K562 (cell line): Measurements from ENCODE around the gene ALDH5A1. TPM values are rescaled to one million over a fixed set of nuclear protein-coding genes. Genes with fewer than 3 reads are reported as not detected.

Source experiments
- ATAC-seq: fragments of 200-7000 bp; cut with Tn5 transposase; 3 replicates; pipeline ENCODE4 v1.9.1; 2020; ENCODE audit warnings: moderate library complexity
- BruUV-seq: library from RNA; stranded (reverse); fragments of 400-500 nt; replicated peaks from 2 replicates; lab custom pipeline; 2021; lab: Mats Ljungman, UMichigan
- CTCF ChIA-PET: fragments of 300-600 bp; formaldehyde crosslinking; extraction: SDS; loops from one replicate; lab custom pipeline; 2021; ENCODE audit warnings: low intra/inter-chr PET ratio; lab: Yijun Ruan, JAX
- POLR2A ChIA-PET: fragments of 300-600, 350-650 bp; sonication (Branson Sonifier 250); formaldehyde crosslinking; extraction: SDS; loops from one replicate; lab custom pipeline; 2021; ENCODE audit warnings: antibody characterized with exemption, inconsistent platforms; lab: Yijun Ruan, JAX
- DNase-seq, 4 experiments: peaks; one replicate each; pipeline versions ENCODE4 v3.0.0 to v3.0.0-alpha.2; 2011 to 2018; ENCODE audit warnings: low spot score in 3 of 4, mixed read lengths in 3 of 4; ENCODE audit errors: extremely low read depth in 1 of 4
- FAIRE-seq: peaks from 2 replicates; lab custom pipeline; 2011; peaks lifted over from hg19 to GRCh38; lab: Jason Lieb, UNC
- H2AFZ ChIP-seq: 2 replicates; pipeline ENCODE4 v1.6.0; 2011; ENCODE audit warnings: low read depth, low read length, control low read depth, inconsistent platforms
- H3K27ac ChIP-seq: fragments of 200-600 bp; 3 replicates; pipeline ENCODE4 v1.8.0; 2011; ENCODE audit warnings: low read depth, mild to moderate bottlenecking, control low read depth, inconsistent platforms, low read length, moderate library complexity, mixed read lengths; ENCODE audit errors: extremely low read depth
- H3K27me3 ChIP-seq, 2 experiments: fragments of 300-600 bp in 1 of 2; 2 replicates in 1 of 2; 3 replicates in 1 of 2; pipeline versions ENCODE4 v1.6.0 to v1.8.0; 2011; ENCODE audit warnings: inconsistent platforms in 2 of 2, low read length in 2 of 2, mild to moderate bottlenecking in 1 of 2, mixed read lengths in 1 of 2, moderate library complexity in 1 of 2; ENCODE audit not compliant: control insufficient read depth in 2 of 2, insufficient read depth in 2 of 2
- H3K36me3 ChIP-seq: fragments of 300-600 bp; 3 replicates; pipeline ENCODE4 v1.8.0; 2011; ENCODE audit warnings: mild to moderate bottlenecking, low read length, inconsistent platforms; ENCODE audit not compliant: control insufficient read depth, insufficient read depth
- H3K4me1 ChIP-seq, 2 experiments: fragments of 200-600 bp in 1 of 2; replicated peaks in 1 of 2; 2 replicates in 1 of 2; 3 replicates in 1 of 2; pipeline versions ENCODE4 v1.5.1 to v1.8.0; 2011; ENCODE audit warnings: inconsistent platforms in 2 of 2, low read length in 2 of 2, mild to moderate bottlenecking in 1 of 2, mixed read lengths in 1 of 2, moderate library complexity in 1 of 2; ENCODE audit not compliant: control insufficient read depth in 2 of 2, insufficient read depth in 2 of 2
- H3K4me2 ChIP-seq: 2 replicates; pipeline ENCODE4 v1.6.1; 2011; ENCODE audit warnings: low read length, control low read depth, inconsistent platforms, mixed read lengths; ENCODE audit not compliant: insufficient read depth
- H3K4me3 ChIP-seq: fragments of 200-600 bp; sonication (generic), shearing (Covaris generic); 2 replicates; pipeline ENCODE4 v1.5.1; 2016; ENCODE audit warnings: control low read depth, inconsistent platforms
- H3K79me2 ChIP-seq: fragments of 200-600 bp; 3 replicates; pipeline ENCODE4 v1.8.0; 2011; ENCODE audit warnings: low read length, inconsistent platforms; ENCODE audit not compliant: control insufficient read depth, insufficient read depth
- H3K9ac ChIP-seq, 2 experiments: 2 replicates each; pipeline versions ENCODE4 v1.6.0 to v1.6.1; 2011; ENCODE audit warnings: low read depth in 2 of 2, low read length in 2 of 2, control low read depth in 1 of 2, inconsistent platforms in 1 of 2, mild to moderate bottlenecking in 1 of 2, mixed read lengths in 1 of 2; ENCODE audit not compliant: insufficient read depth in 1 of 2
- H3K9me1 ChIP-seq: one replicate; pipeline ENCODE4 v1.6.0; 2011; ENCODE audit warnings: inconsistent platforms, mild to moderate bottlenecking, low read length, moderate library complexity; ENCODE audit not compliant: control insufficient read depth, insufficient read depth
- H3K9me3 ChIP-seq: replicated peaks from 2 replicates; pipeline ENCODE4 v1.5.1; 2011; ENCODE audit warnings: low read depth, low read length, inconsistent platforms; ENCODE audit not compliant: control insufficient read depth, insufficient read depth
- H4K20me1 ChIP-seq: replicated peaks from 2 replicates; pipeline ENCODE4 v1.6.1; 2011; ENCODE audit warnings: low read length, inconsistent platforms, mixed read lengths; ENCODE audit not compliant: control insufficient read depth, insufficient read depth
- CBX1 ChIP-seq: sonication (generic); IDR thresholded peaks from 2 replicates; pipeline ENCODE4 v1.6.1; 2016; ENCODE audit warnings: antibody characterized with exemption, low read depth, mild to moderate bottlenecking
- DPF2 ChIP-seq: fragments of 450-650 bp; IDR thresholded peaks from 2 replicates; pipeline ENCODE4 v1.6.1; 2016
- FOXM1 ChIP-seq, 2 experiments: fragments of 450-650 bp in 1 of 2; sonication (generic) in 1 of 2; formaldehyde crosslinking in 1 of 2; IDR thresholded peaks; 2 replicates each; pipeline versions ENCODE4 v1.6.1 to v1.9.0; 2017 to 2022; ENCODE audit warnings: low read depth in 2 of 2, mild to moderate bottlenecking in 2 of 2, missing genetic modification reagents in 1 of 2, moderate library complexity in 1 of 2
- HBP1 ChIP-seq: fragments of 450-650 bp; formaldehyde crosslinking; IDR thresholded peaks from 2 replicates; pipeline ENCODE4 v1.4.0; 2022; ENCODE audit warnings: missing genetic modification characterization
- HDGF ChIP-seq: fragments of 450-650 bp; IDR thresholded peaks from 2 replicates; pipeline ENCODE4 v1.6.1; 2016
- IRF9 ChIP-seq: fragments of 450-650 bp; IDR thresholded peaks from 2 replicates; pipeline ENCODE4 v1.6.1; 2016; ENCODE audit warnings: missing biosample characterization, missing genetic modification characterization
- MECOM ChIP-seq: fragments of 250-450 bp; sonication (Bioruptor Pico); IDR thresholded peaks from 2 replicates; pipeline ENCODE4 v1.8.0; 2022; ENCODE audit warnings: inconsistent platforms
- NR1H2 ChIP-seq: sonication (generic); formaldehyde crosslinking; IDR thresholded peaks from 2 replicates; pipeline ENCODE4 v1.4.0; 2020; ENCODE audit warnings: mild to moderate bottlenecking, missing genetic modification reagents
- PKNOX1 ChIP-seq: fragments of 450-650 bp; IDR thresholded peaks from 2 replicates; pipeline ENCODE4 v1.6.1; 2016
- SAFB2 ChIP-seq: fragments of 200-400 bp; formaldehyde crosslinking; IDR thresholded peaks from 2 replicates; pipeline ENCODE4 v1.6.1; 2018; ENCODE audit warnings: borderline replicate concordance, low read length, low read depth, moderate library complexity; ENCODE audit not compliant: severe bottlenecking
- TBL1XR1 ChIP-seq, 2 experiments: IDR thresholded peaks; 2 replicates each; pipeline ENCODE4 v1.6.1; 2012; ENCODE audit warnings: improper control_type of control experiment in 2 of 2, low read length in 2 of 2, mild to moderate bottlenecking in 1 of 2
- TRIM24 ChIP-seq, 2 experiments: fragments of 450-650 bp; IDR thresholded peaks; 2 replicates each; pipeline ENCODE4 v1.6.1; 2016
- ZNF140 ChIP-seq: fragments of 250-450 bp; sonication (Bioruptor Pico); IDR thresholded peaks from 2 replicates; pipeline ENCODE4 v1.8.0; 2021; ENCODE audit warnings: moderate library complexity, mild to moderate bottlenecking, inconsistent platforms
- ZNF395 ChIP-seq: fragments of 200-800 bp; sonication (Bioruptor generic); IDR thresholded peaks from 2 replicates; pipeline ENCODE4 v1.6.1; 2017; ENCODE audit warnings: missing genetic modification characterization, missing compliant biosample characterization
- ZNF408 ChIP-seq: fragments of 250-450 bp; sonication (Bioruptor Pico); IDR thresholded peaks from 2 replicates; pipeline ENCODE4 v1.4.0; 2020; ENCODE audit warnings: low read depth, mild to moderate bottlenecking, moderate library complexity
- whole genome bisulfite sequencing: fragments of 100-300 bp; shearing (Covaris generic); methylation state at CpG from one replicate; pipeline ENCODE4 v1.1.6; 2016; ENCODE audit warnings: low coverage, mixed read lengths; ENCODE audit not compliant: insufficient coverage; ENCODE audit errors: missing lambda C conversion rate; 5-methylcytosine and 5-hydroxymethylcytosine counted together
- in situ Hi-C: fragments of 300-500 bp; cut with MboI; formaldehyde crosslinking; loops from 4 replicates; pipeline ENCODE4 v1.15.0; 2018; ENCODE audit warnings: inconsistent platforms, mixed read lengths
- intact Hi-C: fragments of 100-400 bp; cut with micrococcal nuclease; formaldehyde crosslinking; loops from 2 replicates; pipeline ENCODE4 v1.14.2; 2022
- polyA plus RNA-seq, 8 experiments: library from polyadenylated mRNA; depleted of rRNA in 4 of 8; stranded (reverse) in 5 of 8; unstranded in 3 of 8; fragments of >200 nt; fragmentation: Nextera tagmentation in 2 of 8; fragmentation: Illumina TruSeq in 1 of 8; extraction: Ambion mirVana in 2 of 8; extraction: Trizol in 1 of 8; gene quantifications; 2 replicates each; pipeline versions ENCODE4 v1.2.1 to v1.2.3, GENCODE V29; 2011 to 2014; ENCODE audit warnings: inconsistent platforms in 1 of 8, missing spikeins in 1 of 8
- total RNA-seq, 7 experiments: library from RNA; depleted of rRNA in 6 of 7; stranded (reverse); fragments of >200 nt in 6 of 7; fragmentation: Illumina TruSeq in 2 of 7; extraction: Trizol in 2 of 7; gene quantifications; 2 replicates each; pipeline versions ENCODE4 v1.2.1 to v1.2.3, GENCODE V29; 2011 to 2021; ENCODE audit warnings: low replicate concordance in 1 of 7

Gene ALDH5A1
- total and polyA plus RNA-seq, 9 of the 15 experiments (the other 6 are each of a cell fraction or from before 2014, with no cell fraction given) = 2.2 to 19.7 (median 9.5) TPM

DNA sequence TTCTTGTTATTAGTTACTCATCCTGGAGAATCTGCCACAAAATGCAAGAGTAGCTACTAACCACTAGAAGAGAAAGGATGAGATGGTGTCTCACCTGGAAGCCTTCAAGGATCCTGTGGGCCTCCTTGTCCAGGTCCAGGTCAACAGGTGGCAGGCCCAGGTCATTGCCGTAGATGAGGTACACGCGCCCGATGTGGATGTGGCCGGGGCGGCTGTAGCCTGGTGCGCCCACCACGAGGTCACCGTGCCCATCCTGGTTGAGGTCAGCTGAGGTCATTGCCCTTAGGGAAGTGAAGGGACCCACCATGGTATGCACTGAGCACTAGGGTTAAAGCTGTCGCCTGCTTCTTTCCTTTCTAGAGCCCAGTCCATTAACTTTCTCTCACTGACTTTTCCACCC, 40.8 kb upstream of the ALDH5A1 start:
- no peaks in the 10 kb centered on the region for H3K9me3 ChIP-seq
- intact Hi-C loops (no loop called here), in situ Hi-C loops (no loop called here)
- H3K27ac ChIP-seq = no peak overlapping the region
- H3K4me3 ChIP-seq = no peak overlapping the region
- ChIA-PET POLR2A (interaction anchor here (0.8 kb wide), 1 partner anchor 13 kb away, joined by 5 read pairs; no protein-coding TSS in a partner anchor), CTCF (no interaction called here)
- DNase-seq (no peak), ATAC-seq (no peak), FAIRE-seq (no peak)
- no peaks in the 10 kb centered on the region for H3K79me2 ChIP-seq
- TF ChIP-seq DPF2 (no peak), TBL1XR1 (IDR thresholded peaks at IDR 0.05; ENCODE audit: low read length in 2 of 2) (no peak), HDGF (no peak), ZNF140 (no peak), ZNF395 (CRISPR knock-in tag) (no peak), HBP1 (no peak), MECOM (CRISPR knock-in tag) (no peak), NR1H2 (CRISPR knock-in tag) (no peak), SAFB2 (no peak), PKNOX1 (no peak), IRF9 (tag) (no peak), TRIM24 (IDR thresholded peaks at IDR 0.05) (no peak), ZNF408 (no peak), CBX1 (no peak), FOXM1 (IDR thresholded peaks at IDR 0.05; ENCODE audit: low read depth) (no peak), FOXM1 (CRISPR knock-in tag; IDR thresholded peaks at IDR 0.05; ENCODE audit: low read depth) (no peak)
- 52% methylated on average over 10 of the region's 10 CpGs for WGBS
- H3K36me3 ChIP-seq = no peaks in the 10 kb centered on the region
- H3K4me2 ChIP-seq = no peak overlapping the region
- H3K9ac ChIP-seq = no peak overlapping the region
- H4K20me1 ChIP-seq = no peaks in the 10 kb centered on the region
- H3K27me3 ChIP-seq = peaks cover 0 to 8% of the 10 kb centered on the region in 2 experiments; a peak in 1 of 5 replicates
- no TSS peak for BruUV-seq
- H2AFZ ChIP-seq = no peak overlapping the region
- peaks cover 3 to 6% of the 10 kb centered on the region in 2 experiments; a peak in 2 of 5 replicates for H3K4me1 ChIP-seq
- no peaks in the 10 kb centered on the region for H3K9me1 ChIP-seq
